ENCODE measurements around the gene LIPC. TPM values are rescaled to one million over a fixed set of nuclear protein-coding genes. Genes with fewer than 3 reads are reported as not detected.

LIPC gene
- total RNA-seq, 4 donors from 2014 or later = 0.48 to 8.2 (median 2.6) TPM; not detected in 1

- Histone ChIP-seq H3K27me3 (no peaks in the 10 kb centered on the region), H3K27ac (no peak overlapping the region), H3K4me1 (peaks cover 5 to 26% (median 15%) of the 10 kb centered on the region in 4 donors), H3K4me3 (no peak overlapping the region), H3K36me3 (no peaks in the 10 kb centered on the region), H3K9me3 (no peaks in the 10 kb centered on the region)
- no peak for DNase-seq
- in situ Hi-C loops (cut with MboI; ENCODE audit: low pct_ligation_motif_present in 1 of 4, low pct_unique_long_range_greater_than_20kb in 1 of 4, low sequenced_read_pairs in 3 of 4) (no loop called here), intact Hi-C loops (cut with DNase I; ENCODE audit: low total_unique reads) (no loop called here)
- TF ChIP-seq EP300 (IDR thresholded peaks at IDR 0.05; ENCODE audit: low read depth) = no peak
- no peak for TF ChIP-seq POLR2AphosphoS5 (IDR thresholded peaks at IDR 0.05)
- TF ChIP-seq POLR2A (IDR thresholded peaks at IDR 0.05) = no peak
- TF ChIP-seq CTCF (IDR thresholded peaks at IDR 0.05) = no peak
- 96% methylated on average over 5 of the region's 5 CpGs; no CpG with 5 or more reads in 1 of the 2 donors for WGBS, 2 donors (ENCODE audit: low coverage in 1 of 2)
Observed at GRCh38 chr15:58554758-58555157, 123.0 kb downstream of the LIPC start.

- DNase-seq = peak; percentile 25
- Histone ChIP-seq H3K27me3 (no peaks in the 10 kb centered on the region), H3K36me3 (no peaks in the 10 kb centered on the region), H3K4me1 (peaks cover 5 to 27% (median 16%) of the 10 kb centered on the region in 4 donors), H3K27ac (peak overlapping the region in 1 of 4 donors; percentile 30), H3K9me3 (no peaks in the 10 kb centered on the region), H3K4me3 (no peak overlapping the region)
- in situ Hi-C loops (cut with MboI; ENCODE audit: low pct_ligation_motif_present in 1 of 4, low pct_unique_long_range_greater_than_20kb in 1 of 4, low sequenced_read_pairs in 3 of 4) (no loop called here), intact Hi-C loops (cut with DNase I; ENCODE audit: low total_unique reads) (no loop called here)
- TF ChIP-seq CTCF (IDR thresholded peaks at IDR 0.05) (peak in 1 of 5 experiments; percentile 25), EP300 (IDR thresholded peaks at IDR 0.05; ENCODE audit: low read depth) (no peak)
- 70 to 75% methylated on average over 6 to 15 of the region's 15 CpGs for WGBS, 2 donors (ENCODE audit: low coverage in 1 of 2)
Observed at GRCh38 chr15:58555162-58556027, 123.6 kb downstream of the LIPC start.

GRCh38 chr15:58556028-58556361, 124.2 kb downstream of the LIPC start:
- 83 to 85% methylated on average over 1 to 2 of the region's 2 CpGs for WGBS, 2 donors (ENCODE audit: low coverage in 1 of 2)
- in situ Hi-C loops (cut with MboI; ENCODE audit: low pct_ligation_motif_present in 1 of 4, low pct_unique_long_range_greater_than_20kb in 1 of 4, low sequenced_read_pairs in 3 of 4) = no loop called here
- no peaks in the 10 kb centered on the region for H3K27me3 ChIP-seq
- no peaks in the 10 kb centered on the region for H3K36me3 ChIP-seq
- intact Hi-C loops (cut with DNase I; ENCODE audit: low total_unique reads) = no loop called here
- H3K9me3 ChIP-seq = no peaks in the 10 kb centered on the region
- H3K27ac ChIP-seq = no peak overlapping the region
- TF ChIP-seq POLR2A (IDR thresholded peaks at IDR 0.05) = no peak
- peak in 1 of 5 experiments; percentile 2 for TF ChIP-seq CTCF (IDR thresholded peaks at IDR 0.05)
- H3K4me1 ChIP-seq = peaks cover 5 to 32% (median 18%) of the 10 kb centered on the region in 4 donors
- H3K4me3 ChIP-seq = no peak overlapping the region
- no peak for DNase-seq

GRCh38 chr15:58556541-58556940, 124.8 kb downstream of the LIPC start:
- 59 to 76% methylated on average over 3 of the region's 3 CpGs for WGBS, 2 donors (ENCODE audit: low coverage in 1 of 2)
- Histone ChIP-seq H3K9me3 (no peaks in the 10 kb centered on the region), H3K27ac (no peak overlapping the region), H3K27me3 (no peaks in the 10 kb centered on the region), H3K4me3 (no peak overlapping the region), H3K4me1 (peaks cover 5 to 33% (median 18%) of the 10 kb centered on the region in 4 donors), H3K36me3 (no peaks in the 10 kb centered on the region)
- no peak for DNase-seq
- in situ Hi-C loops (cut with MboI; ENCODE audit: low pct_ligation_motif_present in 1 of 4, low pct_unique_long_range_greater_than_20kb in 1 of 4, low sequenced_read_pairs in 3 of 4) = no loop called here
- intact Hi-C loops (cut with DNase I; ENCODE audit: low total_unique reads) = no loop called here
- no peak for TF ChIP-seq EP300 (IDR thresholded peaks at IDR 0.05; ENCODE audit: low read depth)
- TF ChIP-seq POLR2AphosphoS5 (IDR thresholded peaks at IDR 0.05) = no peak
- TF ChIP-seq POLR2A (IDR thresholded peaks at IDR 0.05) = no peak
- TF ChIP-seq CTCF (IDR thresholded peaks at IDR 0.05) = no peak
